Rectal smooth muscle tissue (tissue), 1 donor: Measurements from ENCODE around the gene ADGB.
"Not testable (repeated sequence)": the region's sequence is repeated elsewhere in the genome, so short reads cannot be mapped to it uniquely, and the experiment has no call there.

ENCODE experiments used
- H3K27ac ChIP-seq: one replicate; pipeline ENCODE4 v1.7.0; 2013; ENCODE audit warnings: low read depth, low read length, inconsistent platforms
- H3K27me3 ChIP-seq: one replicate; pipeline ENCODE4 v1.7.0; 2013; ENCODE audit warnings: low read length; ENCODE audit not compliant: control insufficient read depth, insufficient read depth
- H3K36me3 ChIP-seq: one replicate; pipeline ENCODE4 v1.7.0; 2013; ENCODE audit warnings: low read length; ENCODE audit not compliant: control insufficient read depth, insufficient read depth
- H3K4me1 ChIP-seq: one replicate; pipeline ENCODE4 v1.7.0; 2013; ENCODE audit warnings: low read length; ENCODE audit not compliant: control insufficient read depth, insufficient read depth
- H3K4me3 ChIP-seq: one replicate; pipeline ENCODE4 v1.7.0; 2013; ENCODE audit warnings: low read length
- H3K9ac ChIP-seq: one replicate; pipeline ENCODE4 v1.7.0; 2013; ENCODE audit warnings: low read length

The ADGB gene

DNA sequence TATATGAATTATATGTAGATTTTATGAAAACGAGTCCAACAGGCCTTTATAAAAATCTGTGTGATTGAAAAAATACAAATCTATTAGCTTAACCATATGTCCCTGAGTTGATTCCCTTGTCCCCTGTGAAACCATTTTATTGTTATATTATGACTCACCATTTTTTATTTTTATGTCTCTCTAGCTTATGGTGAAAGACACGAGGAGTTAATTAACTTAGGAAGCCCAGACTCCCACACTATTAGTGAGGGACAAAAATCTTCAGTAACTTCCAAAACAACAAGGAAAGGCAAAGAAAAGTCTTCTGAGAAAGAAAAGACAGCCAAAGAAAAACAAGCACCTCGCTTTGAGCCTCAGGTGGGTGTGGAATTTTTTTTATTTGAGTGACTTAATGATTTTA, 183.1 kb downstream of the ADGB start:
- no peak overlapping the region for H3K9ac ChIP-seq
- H3K27me3 ChIP-seq: no peaks in the 10 kb centered on the region
- no peak overlapping the region for H3K4me3 ChIP-seq
- H3K36me3 ChIP-seq: no peaks in the 10 kb centered on the region
- H3K4me1 ChIP-seq: no peaks in the 10 kb centered on the region
- H3K27ac ChIP-seq: no peak overlapping the region

GRCh38 chr6:146785001-146785585, 186.3 kb downstream of the ADGB start:
- Histone ChIP-seq H3K27me3 (no peaks in the 10 kb centered on the region), H3K27ac (no peak overlapping the region), H3K4me3 (no peak overlapping the region), H3K4me1 (no peaks in the 10 kb centered on the region), H3K36me3 (no peaks in the 10 kb centered on the region), H3K9ac (no peak overlapping the region)

- Histone ChIP-seq H3K9ac (no peak overlapping the region), H3K36me3 (no peaks in the 10 kb centered on the region), H3K27ac (no peak overlapping the region), H3K4me1 (no peaks in the 10 kb centered on the region), H3K4me3 (no peak overlapping the region), H3K27me3 (no peaks in the 10 kb centered on the region)
Observed at GRCh38 chr6:146787876-146788508, 189.2 kb downstream of the ADGB start.

DNA sequence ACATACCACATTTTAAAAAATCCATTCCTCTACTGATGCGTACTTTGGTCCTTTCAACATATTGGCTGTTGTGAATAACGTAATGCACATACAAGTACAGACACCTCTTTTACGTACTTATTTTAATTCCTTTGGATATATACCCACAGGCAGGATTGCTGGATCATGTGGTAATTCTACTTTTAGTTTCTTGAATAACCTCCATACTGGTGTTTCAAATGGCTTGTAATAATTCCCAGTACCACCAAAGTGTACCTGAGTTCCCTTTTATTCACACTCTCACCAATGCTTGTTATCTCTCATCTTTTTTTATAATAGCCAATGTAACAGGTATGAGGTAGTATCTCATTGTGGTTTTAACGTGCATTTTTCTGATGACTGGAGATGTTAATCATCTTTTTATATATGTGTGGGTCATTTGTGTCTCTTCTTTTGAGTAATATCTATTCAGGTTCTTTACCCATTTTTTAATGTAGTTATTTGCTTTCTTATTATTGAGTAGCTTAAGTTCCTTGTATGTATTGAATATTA, 191.9 kb downstream of the ADGB start:
- no peak overlapping the region for H3K4me3 ChIP-seq
- H3K27me3 ChIP-seq: no peaks in the 10 kb centered on the region
- no peak overlapping the region for H3K9ac ChIP-seq
- H3K36me3 ChIP-seq: no peaks in the 10 kb centered on the region
- H3K27ac ChIP-seq: no peak overlapping the region
- no peaks in the 10 kb centered on the region for H3K4me1 ChIP-seq

DNA sequence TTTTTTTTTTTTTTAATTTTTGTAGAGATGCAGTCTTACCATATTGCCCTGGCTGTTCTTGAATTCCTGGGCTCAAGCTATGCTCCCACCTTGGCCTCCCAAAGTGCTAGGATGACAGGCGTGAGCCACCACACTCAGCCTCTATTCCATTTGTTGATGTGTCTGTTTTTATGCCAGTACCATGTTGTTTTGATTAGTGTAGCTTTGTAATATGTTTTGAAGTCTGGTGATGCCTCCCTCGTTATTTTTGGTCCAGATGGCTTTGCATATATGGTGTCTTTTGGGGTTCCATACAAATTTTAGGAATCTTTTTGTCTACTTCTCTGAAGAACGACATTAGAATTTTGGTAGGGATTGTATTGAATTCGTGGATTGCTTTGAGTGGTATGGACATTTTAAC, 193.2 kb downstream of the ADGB start:
- no peak overlapping the region for H3K27ac ChIP-seq
- no peak overlapping the region for H3K4me3 ChIP-seq
- H3K36me3 ChIP-seq: no peaks in the 10 kb centered on the region
- no peaks in the 10 kb centered on the region for H3K27me3 ChIP-seq
- no peaks in the 10 kb centered on the region for H3K4me1 ChIP-seq
- no peak overlapping the region for H3K9ac ChIP-seq

- not testable (repeated sequence) for H3K4me1 ChIP-seq, H3K9ac ChIP-seq, H3K27me3 ChIP-seq, H3K27ac ChIP-seq, H3K36me3 ChIP-seq, H3K4me3 ChIP-seq
Observed at GRCh38 chr6:146793218-146793617, 194.4 kb downstream of the ADGB start.

DNA sequence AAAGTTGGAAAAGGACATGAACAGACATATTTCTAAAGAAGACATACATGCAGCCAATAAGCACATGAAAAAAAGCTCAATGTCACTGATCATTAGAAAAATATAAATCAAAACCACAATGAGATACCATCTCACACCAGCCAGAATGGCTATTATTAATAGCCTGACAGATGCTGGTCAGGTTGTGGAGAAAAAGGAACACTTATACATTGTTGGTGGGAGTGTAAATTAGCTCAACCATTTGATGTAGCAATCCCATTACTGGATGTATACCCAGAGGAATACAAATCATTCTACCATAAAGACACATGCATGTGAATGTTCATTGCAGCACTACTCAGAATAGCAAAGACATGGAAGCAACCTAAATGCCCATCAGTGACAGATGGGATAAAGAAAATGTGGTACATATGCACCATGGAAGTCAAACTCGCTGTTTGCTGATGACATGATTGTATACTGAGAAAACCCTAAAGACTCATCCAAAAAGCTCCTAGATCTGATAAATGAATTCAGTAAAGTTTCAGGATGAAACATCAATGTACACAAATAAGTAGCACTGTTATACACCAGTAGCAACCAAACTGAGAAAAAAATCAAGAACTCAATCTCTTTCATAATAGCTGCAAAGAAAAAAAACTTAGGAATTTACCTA, 196.8 kb downstream of the ADGB start:
- Histone ChIP-seq H3K9ac (no peak overlapping the region), H3K27me3 (no peaks in the 10 kb centered on the region), H3K36me3 (no peaks in the 10 kb centered on the region), H3K4me1 (no peaks in the 10 kb centered on the region), H3K27ac (no peak overlapping the region), H3K4me3 (no peak overlapping the region)

GRCh38 chr6:146803167-146803566, 204.4 kb downstream of the ADGB start:
- not testable (repeated sequence) for H3K4me1 ChIP-seq, H3K9ac ChIP-seq, H3K27ac ChIP-seq, H3K36me3 ChIP-seq, H3K27me3 ChIP-seq, H3K4me3 ChIP-seq

- no peak overlapping the region for H3K4me3 ChIP-seq
- no peak overlapping the region for H3K9ac ChIP-seq
Observed at GRCh38 chr6:146803601-146804000, 204.8 kb downstream of the ADGB start.

DNA sequence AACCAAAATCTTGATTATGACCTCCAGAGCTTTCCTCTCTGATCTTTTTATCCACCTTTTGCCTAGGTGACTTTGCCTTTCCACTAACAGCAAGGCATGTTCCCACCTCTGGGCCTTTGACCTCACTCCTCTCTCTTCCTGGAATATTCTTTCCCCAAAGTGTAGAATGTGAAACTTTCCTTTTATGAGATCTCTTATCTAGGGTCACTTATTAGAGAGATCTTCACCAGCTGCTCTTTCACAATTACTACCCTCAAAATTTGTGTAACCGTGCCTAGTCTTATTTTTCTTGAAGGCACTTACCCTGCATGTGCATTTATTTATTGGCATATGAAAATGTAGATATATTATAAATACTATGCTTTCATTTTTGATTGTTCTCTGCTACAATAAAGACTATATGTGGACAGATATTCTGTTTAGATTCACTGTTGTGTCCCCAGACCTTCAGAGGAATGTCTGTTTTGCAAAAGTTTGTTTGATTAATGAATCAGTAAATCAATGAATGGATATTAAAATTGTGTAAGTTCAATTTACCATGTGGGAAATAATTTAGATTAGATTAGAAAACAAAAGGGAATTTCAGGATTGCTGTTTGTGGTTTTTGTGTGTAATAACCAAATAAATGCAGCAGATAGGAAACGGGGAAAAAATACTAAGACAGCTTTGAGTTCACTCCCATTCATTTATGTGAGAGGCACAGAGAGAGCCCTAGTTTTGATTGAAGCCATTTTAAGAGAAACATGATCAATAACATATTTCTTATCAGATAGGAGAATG, 207.0 kb downstream of the ADGB start:
- H3K9ac ChIP-seq: no peak overlapping the region
- H3K27me3 ChIP-seq: no peaks in the 10 kb centered on the region
- H3K27ac ChIP-seq: no peak overlapping the region
- no peaks in the 10 kb centered on the region for H3K36me3 ChIP-seq
- no peak overlapping the region for H3K4me3 ChIP-seq
- H3K4me1 ChIP-seq: no peaks in the 10 kb centered on the region

More at GRCh38 chr6:146803601-146804000, 204.8 kb downstream of the ADGB start:
- no peaks in the 10 kb centered on the region for H3K4me1 ChIP-seq
- no peaks in the 10 kb centered on the region for H3K36me3 ChIP-seq
- no peaks in the 10 kb centered on the region for H3K27me3 ChIP-seq
- no peak overlapping the region for H3K27ac ChIP-seq

GRCh38 chr6:146809014-146809413, 210.2 kb downstream of the ADGB start:
- H3K9ac ChIP-seq, H3K4me1 ChIP-seq, H3K36me3 ChIP-seq, H3K27me3 ChIP-seq, H3K4me3 ChIP-seq, H3K27ac ChIP-seq: not testable (repeated sequence)

DNA sequence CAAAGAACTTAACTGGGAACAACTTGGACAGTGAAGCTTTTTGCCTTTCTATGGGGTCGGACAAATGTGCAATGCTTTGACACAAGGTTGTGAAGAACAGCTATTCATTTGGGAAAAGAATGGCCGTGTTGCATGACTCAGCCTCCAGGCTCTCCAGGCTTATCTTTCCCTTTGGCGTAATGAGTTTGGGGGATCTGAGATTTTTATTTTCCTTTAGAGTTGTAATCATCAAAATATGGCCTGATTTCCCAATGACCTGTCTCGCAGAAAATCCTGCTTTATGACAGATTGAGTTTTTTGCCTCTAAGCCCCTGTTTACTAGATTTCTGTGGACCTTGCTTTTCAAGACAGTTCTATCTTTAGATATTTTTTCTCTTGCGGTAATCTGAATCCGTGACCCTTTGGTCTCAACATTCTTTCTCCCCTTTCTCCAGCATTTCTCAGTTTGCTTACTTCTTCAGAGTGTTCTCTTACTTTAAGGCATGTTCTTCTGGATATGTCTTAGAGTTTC, 214.1 kb downstream of the ADGB start:
- H3K27ac ChIP-seq, H3K9ac ChIP-seq, H3K27me3 ChIP-seq, H3K4me1 ChIP-seq, H3K36me3 ChIP-seq, H3K4me3 ChIP-seq: not testable (repeated sequence)
